ENCODE results near the gene AK4. TPM values are rescaled to one million over a fixed set of nuclear protein-coding genes. Genes with fewer than 3 reads are reported as not detected.

AK4 gene
- total and polyA plus RNA-seq, 2 of the 4 experiments (the other 2 are of a cell fraction), result 12.4 to 30.3 TPM

DNA sequence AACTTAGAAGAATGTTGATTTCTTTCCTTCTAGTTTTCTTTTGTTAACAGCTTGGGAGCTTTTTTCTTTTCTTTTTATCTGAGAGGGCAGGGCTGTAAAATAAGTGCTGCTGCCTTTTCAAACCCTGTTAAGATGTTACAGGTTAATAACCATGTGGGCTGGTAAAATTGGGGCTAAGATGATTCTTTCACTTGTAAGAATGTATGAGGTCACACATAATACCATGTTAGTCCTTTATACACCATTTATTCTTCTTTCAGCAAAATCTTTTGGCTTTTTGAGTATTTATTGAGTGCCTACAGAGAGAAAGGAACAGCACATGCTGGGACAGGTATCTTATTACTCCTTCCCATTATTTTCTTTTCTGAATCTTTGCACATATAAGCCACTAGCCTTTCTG, 6.1 kb upstream of the AK4 start:
- H2BK15ac ChIP-seq (ENCODE audit: low read depth, low read length), result no peak overlapping the region
- no peaks in the 10 kb centered on the region for H3K9me3 ChIP-seq (ENCODE audit: control insufficient read depth, insufficient read depth, low read length)
- no peak overlapping the region for H3K9ac ChIP-seq (ENCODE audit: low read depth, low read length)
- H3K27me3 ChIP-seq (ENCODE audit: control insufficient read depth, insufficient read depth, low read length), result peaks cover 20% of the 10 kb centered on the region
- H3K27ac ChIP-seq (ENCODE audit: insufficient read depth, low read length), result no peak overlapping the region
- H2BK120ac ChIP-seq (ENCODE audit: low read depth, low read length), result no peak overlapping the region
- H4K91ac ChIP-seq (ENCODE audit: insufficient read depth, low read depth, low read length), result no peak overlapping the region
- no peak overlapping the region for H4K8ac ChIP-seq (ENCODE audit: low read depth in 2 of 2, low read length in 2 of 2)
- no peak overlapping the region for H3K18ac ChIP-seq (ENCODE audit: low read depth, low read length)
- no peak overlapping the region for H3K4me3 ChIP-seq (ENCODE audit: insufficient read depth, low read depth, low read length)
- in situ Hi-C loops (cut with MboI; ENCODE audit: low sequenced_read_pairs), result no loop called here
- TF ChIP-seq POLR2A (IDR thresholded peaks at IDR 0.05; ENCODE audit: low read depth, low read length) (no peak), RAD21 (IDR thresholded peaks at IDR 0.05; ENCODE audit: low read length) (no peak), FOS (IDR thresholded peaks at IDR 0.05; ENCODE audit: low read depth, low read length) (no peak), CEBPB (IDR thresholded peaks at IDR 0.05; ENCODE audit: low read depth, low read length) (no peak), MAZ (IDR thresholded peaks at IDR 0.05; ENCODE audit: borderline replicate concordance, low read depth, low read length) (no peak), SMC3 (IDR thresholded peaks at IDR 0.05; ENCODE audit: low read depth, low read length) (no peak), RFX5 (IDR thresholded peaks at IDR 0.05; ENCODE audit: low read depth, low read length) (no peak)
- TF ChIP-seq, protein P1, sequence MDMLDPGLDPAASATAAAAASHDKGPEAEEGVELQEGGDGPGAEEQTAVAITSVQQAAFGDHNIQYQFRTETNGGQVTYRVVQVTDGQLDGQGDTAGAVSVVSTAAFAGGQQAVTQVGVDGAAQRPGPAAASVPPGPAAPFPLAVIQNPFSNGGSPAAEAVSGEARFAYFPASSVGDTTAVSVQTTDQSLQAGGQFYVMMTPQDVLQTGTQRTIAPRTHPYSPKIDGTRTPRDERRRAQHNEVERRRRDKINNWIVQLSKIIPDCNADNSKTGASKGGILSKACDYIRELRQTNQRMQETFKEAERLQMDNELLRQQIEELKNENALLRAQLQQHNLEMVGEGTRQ (IDR thresholded peaks at IDR 0.05; ENCODE audit: low read depth, low read length), result no peak
- TF ChIP-seq, protein P2, sequence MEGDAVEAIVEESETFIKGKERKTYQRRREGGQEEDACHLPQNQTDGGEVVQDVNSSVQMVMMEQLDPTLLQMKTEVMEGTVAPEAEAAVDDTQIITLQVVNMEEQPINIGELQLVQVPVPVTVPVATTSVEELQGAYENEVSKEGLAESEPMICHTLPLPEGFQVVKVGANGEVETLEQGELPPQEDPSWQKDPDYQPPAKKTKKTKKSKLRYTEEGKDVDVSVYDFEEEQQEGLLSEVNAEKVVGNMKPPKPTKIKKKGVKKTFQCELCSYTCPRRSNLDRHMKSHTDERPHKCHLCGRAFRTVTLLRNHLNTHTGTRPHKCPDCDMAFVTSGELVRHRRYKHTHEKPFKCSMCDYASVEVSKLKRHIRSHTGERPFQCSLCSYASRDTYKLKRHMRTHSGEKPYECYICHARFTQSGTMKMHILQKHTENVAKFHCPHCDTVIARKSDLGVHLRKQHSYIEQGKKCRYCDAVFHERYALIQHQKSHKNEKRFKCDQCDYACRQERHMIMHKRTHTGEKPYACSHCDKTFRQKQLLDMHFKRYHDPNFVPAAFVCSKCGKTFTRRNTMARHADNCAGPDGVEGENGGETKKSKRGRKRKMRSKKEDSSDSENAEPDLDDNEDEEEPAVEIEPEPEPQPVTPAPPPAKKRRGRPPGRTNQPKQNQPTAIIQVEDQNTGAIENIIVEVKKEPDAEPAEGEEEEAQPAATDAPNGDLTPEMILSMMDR (conservative IDR thresholded peaks at IDR 0.05; ENCODE audit: low read depth, low read length), result no peak
- TF ChIP-seq, protein P3, sequence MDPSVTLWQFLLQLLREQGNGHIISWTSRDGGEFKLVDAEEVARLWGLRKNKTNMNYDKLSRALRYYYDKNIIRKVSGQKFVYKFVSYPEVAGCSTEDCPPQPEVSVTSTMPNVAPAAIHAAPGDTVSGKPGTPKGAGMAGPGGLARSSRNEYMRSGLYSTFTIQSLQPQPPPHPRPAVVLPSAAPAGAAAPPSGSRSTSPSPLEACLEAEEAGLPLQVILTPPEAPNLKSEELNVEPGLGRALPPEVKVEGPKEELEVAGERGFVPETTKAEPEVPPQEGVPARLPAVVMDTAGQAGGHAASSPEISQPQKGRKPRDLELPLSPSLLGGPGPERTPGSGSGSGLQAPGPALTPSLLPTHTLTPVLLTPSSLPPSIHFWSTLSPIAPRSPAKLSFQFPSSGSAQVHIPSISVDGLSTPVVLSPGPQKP (IDR thresholded peaks at IDR 0.05; ENCODE audit: borderline replicate concordance, low read depth, low read length), result no peak
- no peak overlapping the region for H2AK5ac ChIP-seq (ENCODE audit: low read depth, low read length)
- dilution Hi-C loops (cut with HindIII; ENCODE audit: low sequenced_read_pairs, unreplicated experiment), result no loop called here
- H2AFZ ChIP-seq (replicated peaks; ENCODE audit: low read length, poor library complexity), result no peak overlapping the region
- H2BK5ac ChIP-seq (ENCODE audit: low read depth, low read length, poor library complexity, severe bottlenecking), result no peak overlapping the region
- H3K4me2 ChIP-seq (ENCODE audit: low read depth, low read length), result no peak overlapping the region
- no peaks in the 10 kb centered on the region for H3K36me3 ChIP-seq (ENCODE audit: control insufficient read depth, insufficient read depth, low read length)
- ChIA-PET POLR2A (ENCODE audit: unreplicated experiment) (interaction anchor here (0.6 kb wide), 1 partner anchor 607 kb away, joined by 4 read pairs; no protein-coding TSS in a partner anchor), CTCF (no interaction called here)
- H3K79me1 ChIP-seq (ENCODE audit: low read depth in 1 of 2, low read length in 2 of 2), result no peaks in the 10 kb centered on the region
- intact Hi-C loops (cut with micrococcal nuclease), result no loop called here
- no peaks in the 10 kb centered on the region for H4K20me1 ChIP-seq (ENCODE audit: insufficient read depth, low read length)
- H3K4me1 ChIP-seq (ENCODE audit: control insufficient read depth, insufficient read depth, low read length), result no peaks in the 10 kb centered on the region
- ATAC-seq (ENCODE audit: low read depth) (no peak), DNase-seq (no peak)
- H2AK9ac ChIP-seq (replicated peaks; ENCODE audit: low read depth, low read length, poor library complexity), result no peak overlapping the region
- no peak overlapping the region for H2BK20ac ChIP-seq (ENCODE audit: low read depth, low read length)
- H3K56ac ChIP-seq (ENCODE audit: extremely low read depth, insufficient read depth, low read length), result no peak overlapping the region
- no peaks in the 10 kb centered on the region for H3K9me1 ChIP-seq (ENCODE audit: insufficient read depth, low read length)
- H3K14ac ChIP-seq (replicated peaks; ENCODE audit: low read depth, low read length), result no peak overlapping the region
- H4K5ac ChIP-seq (ENCODE audit: low read depth, low read length), result no peak overlapping the region
- H3K4ac ChIP-seq (ENCODE audit: low read depth, low read length), result no peak overlapping the region
- BruUV-seq (replicated peaks), result no TSS peak
- no peak overlapping the region for H3K23ac ChIP-seq (ENCODE audit: low read depth, low read length)

Measured in IMR-90 (cell line).